ENCODE data around the gene KRT20. TPM values are rescaled to one million over a fixed set of nuclear protein-coding genes. Genes with fewer than 3 reads are reported as not detected.

Gene KRT20
- total RNA-seq, 1 donor from 2014 or later = not detected

- Mint-ChIP-seq H3K36me3 (ENCODE audit: low read depth) (no peaks in the 10 kb centered on the region), H3K27me3 (peaks cover 27% of the 10 kb centered on the region), H3K27ac (no peak overlapping the region), H3K4me1 (no peaks in the 10 kb centered on the region), H3K9me3 (no peaks in the 10 kb centered on the region), H3K4me3 (no peak overlapping the region)
- no peak for DNase-seq
- intact Hi-C loops (cut with micrococcal nuclease) = loop anchor here (10.0 kb wide), 1 partner anchor 811 kb away; no protein-coding TSS in a partner anchor
Observed at GRCh38 chr17:40854175-40854814, 30.7 kb downstream of the KRT20 start.

- Mint-ChIP-seq H3K4me1 (no peaks in the 10 kb centered on the region), H3K4me3 (no peak overlapping the region), H3K27me3 (peaks cover 29% of the 10 kb centered on the region), H3K9me3 (no peaks in the 10 kb centered on the region), H3K27ac (no peak overlapping the region), H3K36me3 (ENCODE audit: low read depth) (no peaks in the 10 kb centered on the region)
- no peak for DNase-seq
- intact Hi-C loops (cut with micrococcal nuclease) = loop anchor here (10.0 kb wide), 1 partner anchor 812 kb away; no protein-coding TSS in a partner anchor
Observed at GRCh38 chr17:40852364-40852763, 32.7 kb downstream of the KRT20 start.

GRCh38 chr17:40850293-40850972 lies 34.6 kb downstream of the KRT20 start:
- Mint-ChIP-seq H3K9me3 (no peaks in the 10 kb centered on the region), H3K4me1 (no peaks in the 10 kb centered on the region), H3K36me3 (ENCODE audit: low read depth) (no peaks in the 10 kb centered on the region), H3K4me3 (no peak overlapping the region), H3K27ac (no peak overlapping the region), H3K27me3 (peaks cover 33% of the 10 kb centered on the region)
- no peak for DNase-seq
- intact Hi-C loops (cut with micrococcal nuclease) = loop anchor here (10.0 kb wide), 1 partner anchor 814 kb away; no protein-coding TSS in a partner anchor

GRCh38 chr17:40849723-40850122 lies 35.3 kb downstream of the KRT20 start:
- Mint-ChIP-seq H3K36me3 (ENCODE audit: low read depth) (no peaks in the 10 kb centered on the region), H3K9me3 (no peaks in the 10 kb centered on the region), H3K27ac (no peak overlapping the region), H3K27me3 (peaks cover 35% of the 10 kb centered on the region), H3K4me1 (no peaks in the 10 kb centered on the region), H3K4me3 (no peak overlapping the region)
- no peak for DNase-seq
- intact Hi-C loops (cut with micrococcal nuclease) = loop anchor here (10.0 kb wide), 1 partner anchor 815 kb away; no protein-coding TSS in a partner anchor

- Mint-ChIP-seq H3K4me3 (no peak overlapping the region), H3K4me1 (no peaks in the 10 kb centered on the region), H3K36me3 (ENCODE audit: low read depth) (no peaks in the 10 kb centered on the region), H3K27me3 (peaks cover 40% of the 10 kb centered on the region), H3K9me3 (no peaks in the 10 kb centered on the region), H3K27ac (no peak overlapping the region)
- DNase-seq = no peak
- intact Hi-C loops (cut with micrococcal nuclease) = no loop called here
Observed at GRCh38 chr17:40848583-40849235, 36.3 kb downstream of the KRT20 start.

GRCh38 chr17:40846515-40847144 lies 38.4 kb downstream of the KRT20 start:
- H3K4me3 Mint-ChIP-seq = no peak overlapping the region
- DNase-seq = no peak
- peaks cover 36% of the 10 kb centered on the region for H3K27me3 Mint-ChIP-seq
- H3K9me3 Mint-ChIP-seq = no peaks in the 10 kb centered on the region
- intact Hi-C loops (cut with micrococcal nuclease) = no loop called here
- H3K36me3 Mint-ChIP-seq (ENCODE audit: low read depth) = no peaks in the 10 kb centered on the region
- no peak overlapping the region for H3K27ac Mint-ChIP-seq
- H3K4me1 Mint-ChIP-seq = no peaks in the 10 kb centered on the region

- no peak overlapping the region for H3K27ac Mint-ChIP-seq
- DNase-seq = no peak
- H3K27me3 Mint-ChIP-seq = peaks cover 30% of the 10 kb centered on the region
- no peaks in the 10 kb centered on the region for H3K9me3 Mint-ChIP-seq
- H3K4me3 Mint-ChIP-seq = no peak overlapping the region
- H3K4me1 Mint-ChIP-seq = no peaks in the 10 kb centered on the region
- no peaks in the 10 kb centered on the region for H3K36me3 Mint-ChIP-seq (ENCODE audit: low read depth)
- intact Hi-C loops (cut with micrococcal nuclease) = no loop called here
Observed at GRCh38 chr17:40844671-40845107, 40.4 kb downstream of the KRT20 start.

GRCh38 chr17:40843242-40843641 lies 41.8 kb downstream of the KRT20 start:
- H3K27ac Mint-ChIP-seq = no peak overlapping the region
- intact Hi-C loops (cut with micrococcal nuclease) = no loop called here
- peaks cover 28% of the 10 kb centered on the region for H3K27me3 Mint-ChIP-seq
- no peaks in the 10 kb centered on the region for H3K9me3 Mint-ChIP-seq
- no peaks in the 10 kb centered on the region for H3K36me3 Mint-ChIP-seq (ENCODE audit: low read depth)
- H3K4me3 Mint-ChIP-seq = no peak overlapping the region
- no peaks in the 10 kb centered on the region for H3K4me1 Mint-ChIP-seq
- no peak for DNase-seq

- peaks cover 28% of the 10 kb centered on the region for H3K27me3 Mint-ChIP-seq
- DNase-seq = no peak
- intact Hi-C loops (cut with micrococcal nuclease) = no loop called here
- H3K9me3 Mint-ChIP-seq = no peaks in the 10 kb centered on the region
- H3K36me3 Mint-ChIP-seq (ENCODE audit: low read depth) = no peaks in the 10 kb centered on the region
- no peaks in the 10 kb centered on the region for H3K4me1 Mint-ChIP-seq
- H3K4me3 Mint-ChIP-seq = no peak overlapping the region
- H3K27ac Mint-ChIP-seq = no peak overlapping the region
Observed at GRCh38 chr17:40841246-40841645, 43.8 kb downstream of the KRT20 start.

- Mint-ChIP-seq H3K4me1 (no peaks in the 10 kb centered on the region), H3K9me3 (no peaks in the 10 kb centered on the region), H3K4me3 (no peak overlapping the region), H3K36me3 (ENCODE audit: low read depth) (no peaks in the 10 kb centered on the region), H3K27ac (no peak overlapping the region), H3K27me3 (peaks cover 11% of the 10 kb centered on the region)
- intact Hi-C loops (cut with micrococcal nuclease) = no loop called here
- DNase-seq = no peak
Observed at GRCh38 chr17:40839194-40839593, 45.8 kb downstream of the KRT20 start.

- intact Hi-C loops (cut with micrococcal nuclease) = no loop called here
- no peak for DNase-seq
- Mint-ChIP-seq H3K27me3 (peaks cover 2% of the 10 kb centered on the region), H3K27ac (no peak overlapping the region), H3K4me1 (peaks cover 3% of the 10 kb centered on the region), H3K36me3 (ENCODE audit: low read depth) (no peaks in the 10 kb centered on the region), H3K4me3 (no peak overlapping the region), H3K9me3 (no peaks in the 10 kb centered on the region)
Observed at GRCh38 chr17:40836020-40836419, 49.0 kb downstream of the KRT20 start.

GRCh38 chr17:40833882-40834281 lies 51.2 kb downstream of the KRT20 start:
- Mint-ChIP-seq H3K27me3 (no peaks in the 10 kb centered on the region), H3K27ac (no peak overlapping the region), H3K9me3 (peaks cover 5% of the 10 kb centered on the region), H3K4me3 (no peak overlapping the region), H3K36me3 (ENCODE audit: low read depth) (no peaks in the 10 kb centered on the region), H3K4me1 (peaks cover 3% of the 10 kb centered on the region)
- DNase-seq = no peak
- intact Hi-C loops (cut with micrococcal nuclease) = no loop called here

GRCh38 chr17:40832840-40833239 lies 52.2 kb downstream of the KRT20 start:
- DNase-seq = no peak
- Mint-ChIP-seq H3K36me3 (ENCODE audit: low read depth) (no peaks in the 10 kb centered on the region), H3K4me3 (no peak overlapping the region), H3K27me3 (peaks cover 2% of the 10 kb centered on the region), H3K27ac (no peak overlapping the region), H3K4me1 (peaks cover 6% of the 10 kb centered on the region), H3K9me3 (peaks cover 5% of the 10 kb centered on the region)
- intact Hi-C loops (cut with micrococcal nuclease) = no loop called here

Measured in activated CD4-positive, alpha-beta T cell treated with anti-CD3 and anti-CD28 coated beads, Interleukin-2, amount 10 ng/mL, durations not matched to agents 24 days and 14 days (primary cell).